OCI-LY3 (cell line): ENCODE data around the gene WDR26.
"Not testable (repeated sequence)": the region's sequence is repeated elsewhere in the genome, so short reads cannot be mapped to it uniquely, and the experiment has no call there.

Experiments
- CTCF ChIP-seq: fragments of 200-600, 300-600 bp; sonication (generic); IDR thresholded peaks from 2 replicates; pipeline ENCODE4 v1.5.1; 2014; ENCODE audit warnings: antibody characterized with exemption, low read length, low read depth
- EZH2phosphoT487 ChIP-seq: fragments of 200-600 bp; shearing (Covaris generic); IDR thresholded peaks from 2 replicates; pipeline ENCODE4 v1.6.1; 2018; ENCODE audit warnings: antibody characterized with exemption, mixed run types, low read depth

- TF ChIP-seq CTCF, EZH2phosphoT487: not testable (repeated sequence)
Observed at GRCh38 chr1:224352436-224353085, 82.0 kb downstream of the WDR26 start.
